NCI-H146 treated with DMSO at 0.1 percent for 48 hours (cell line): ENCODE results near the gene LMO4.

ENCODE experiments used
- DNase-seq: peaks from one replicate; lab custom pipeline; 2025; ENCODE audit not compliant: unreplicated experiment; lab: John Stamatoyannopoulos, UW

Gene LMO4

GRCh38 chr1:87327376-87328271, 1.1 kb upstream of the LMO4 start:
- DNase-seq: no peak

- no peak for DNase-seq
These were observed 408 bp downstream of the LMO4 start for GRCh38 chr1:87329051-87329525.

GRCh38 chr1:87329526-87330056, 911 bp downstream of the LMO4 start:
- no peak for DNase-seq

GRCh38 chr1:87330057-87330884, 1.6 kb downstream of the LMO4 start:
- no peak for DNase-seq

- DNase-seq: no peak
These were observed 2.2 kb downstream of the LMO4 start for GRCh38 chr1:87330885-87331364.

- DNase-seq: no peak
These were observed 2.9 kb downstream of the LMO4 start for GRCh38 chr1:87331365-87332241.

- no peak for DNase-seq
These were observed 5.1 kb downstream of the LMO4 start for GRCh38 chr1:87333692-87334347.

- no peak for DNase-seq
These were observed 5.9 kb downstream of the LMO4 start for GRCh38 chr1:87334351-87335174.

- peak; percentile 46 for DNase-seq
These were observed 6.7 kb downstream of the LMO4 start for GRCh38 chr1:87335175-87335884.

GRCh38 chr1:87336623-87337067, 8.0 kb downstream of the LMO4 start:
- DNase-seq: no peak

GRCh38 chr1:87337606-87338005, 8.9 kb downstream of the LMO4 start:
- DNase-seq: no peak

- no peak for DNase-seq
These were observed 9.9 kb downstream of the LMO4 start for GRCh38 chr1:87338566-87338965.

GRCh38 chr1:87344231-87344630, 15.6 kb downstream of the LMO4 start:
- DNase-seq: no peak

- DNase-seq: no peak
These were observed 17.6 kb downstream of the LMO4 start for GRCh38 chr1:87346130-87346814.

- DNase-seq: peak; percentile 29
These were observed 19.8 kb downstream of the LMO4 start for GRCh38 chr1:87348341-87349019.

- no peak for DNase-seq
These were observed 20.4 kb downstream of the LMO4 start for GRCh38 chr1:87349036-87349435.

GRCh38 chr1:87355894-87356293, 27.2 kb downstream of the LMO4 start:
- DNase-seq: no peak
